HepG2 (cell line): ENCODE measurements around the gene OR1F1. TPM values are rescaled to one million over a fixed set of nuclear protein-coding genes. Genes with fewer than 3 reads are reported as not detected.

ENCODE experiments used
- AGO1 ChIP-seq: fragments of 200-400 bp; formaldehyde crosslinking; IDR thresholded peaks from 2 replicates; pipeline ENCODE4 v1.6.1; 2017; ENCODE audit warnings: mild to moderate bottlenecking, low read depth, low read length, moderate library complexity; ENCODE audit not compliant: poor library complexity, severe bottlenecking
- ATF7 ChIP-seq, 2 experiments: fragments of 450-650 bp in 1 of 2; sonication (generic) in 1 of 2; formaldehyde crosslinking in 1 of 2; IDR thresholded peaks; 2 replicates each; pipeline versions ENCODE4 v1.4.0 to v1.6.1; 2016 to 2020; ENCODE audit warnings: antibody characterized with exemption in 1 of 2, mild to moderate bottlenecking in 1 of 2, missing genetic modification reagents in 1 of 2
- ATF7-NPFF ChIP-seq: sonication (generic); formaldehyde crosslinking; IDR thresholded peaks from 2 replicates; pipeline ENCODE4 v1.8.1; 2023; ENCODE audit warnings: mild to moderate bottlenecking, low read depth, missing genetic modification reagents, moderate library complexity
- CBX5 ChIP-seq: sonication (generic); formaldehyde crosslinking; IDR thresholded peaks from 2 replicates; pipeline ENCODE4 v1.4.0; 2020; ENCODE audit warnings: missing genetic modification reagents, borderline replicate concordance
- CENPT ChIP-seq: sonication (generic); formaldehyde crosslinking; IDR thresholded peaks from 2 replicates; pipeline ENCODE4 v1.8.0; 2022; ENCODE audit warnings: low read depth, mild to moderate bottlenecking, moderate library complexity, missing genetic modification reagents
- EP300 ChIP-seq, 3 experiments: sonication (generic) in 1 of 3; formaldehyde crosslinking in 1 of 3; IDR thresholded peaks; 2 replicates each; pipeline versions ENCODE4 v1.5.1 to v1.6.1; 2011 to 2020; ENCODE audit warnings: low read depth in 2 of 3, low read length in 2 of 3, borderline replicate concordance in 1 of 3, improper control_type of control experiment in 1 of 3, mild to moderate bottlenecking in 1 of 3, missing genetic modification reagents in 1 of 3, moderate library complexity in 1 of 3
- ETV5 ChIP-seq: IDR thresholded peaks from 2 replicates; pipeline ENCODE4 v1.6.1; 2018; ENCODE audit warnings: missing biosample characterization, missing genetic modification reagents, inconsistent platforms, borderline replicate concordance
- FOSL2 ChIP-seq: sonication (generic); formaldehyde crosslinking; IDR thresholded peaks from 2 replicates; pipeline ENCODE4 v1.4.0; 2020; ENCODE audit warnings: missing genetic modification reagents
- GABPB1 ChIP-seq: IDR thresholded peaks from 2 replicates; pipeline ENCODE4 v1.6.1; 2016; ENCODE audit warnings: mild to moderate bottlenecking, missing genetic modification reagents, moderate library complexity, missing compliant biosample characterization
- KDM4B ChIP-seq: sonication (generic); formaldehyde crosslinking; IDR thresholded peaks from 2 replicates; pipeline ENCODE4 v1.4.0; 2020; ENCODE audit warnings: missing genetic modification reagents
- NCOR1 ChIP-seq: fragments of 200-600 bp; sonication (generic); IDR thresholded peaks from 2 replicates; pipeline ENCODE4 v1.7.0; 2017; ENCODE audit warnings: antibody characterized with exemption, low read length, borderline replicate concordance
- PCBP1 ChIP-seq: fragments of 200-400 bp; formaldehyde crosslinking; IDR thresholded peaks from 2 replicates; pipeline ENCODE4 v1.6.1; 2017; ENCODE audit warnings: mild to moderate bottlenecking, low read depth, low read length, borderline replicate concordance
- PRMT3 ChIP-seq: sonication (generic); formaldehyde crosslinking; IDR thresholded peaks from 2 replicates; pipeline ENCODE4 v1.8.1; 2022; ENCODE audit warnings: low read depth, mild to moderate bottlenecking, moderate library complexity, missing genetic modification reagents, borderline replicate concordance
- RCOR2 ChIP-seq: IDR thresholded peaks from 2 replicates; pipeline ENCODE4 v1.6.1; 2016; ENCODE audit warnings: missing biosample characterization, missing genetic modification reagents
- SKI ChIP-seq: fragments of 450-650 bp; IDR thresholded peaks from one replicate; pipeline ENCODE4 v1.6.1; 2018; ENCODE audit warnings: mild to moderate bottlenecking; ENCODE audit not compliant: partially characterized antibody
- SPEN ChIP-seq: sonication (generic); formaldehyde crosslinking; IDR thresholded peaks from 2 replicates; pipeline ENCODE4 v1.5.1; 2020; ENCODE audit warnings: low read depth, mild to moderate bottlenecking, missing genetic modification reagents
- TAF15 ChIP-seq: fragments of 200-400 bp; formaldehyde crosslinking; IDR thresholded peaks from one replicate; pipeline ENCODE4 v1.6.1; 2018; ENCODE audit warnings: mild to moderate bottlenecking, low read depth, low read length; ENCODE audit not compliant: poor library complexity, severe bottlenecking
- TEAD2 ChIP-seq: sonication (generic); formaldehyde crosslinking; IDR thresholded peaks from 2 replicates; pipeline ENCODE4 v1.9.0; 2021; ENCODE audit warnings: missing genetic modification reagents
- ZNF275 ChIP-seq: sonication (generic); formaldehyde crosslinking; IDR thresholded peaks from 2 replicates; pipeline ENCODE4 v1.8.0; 2022; ENCODE audit warnings: missing genetic modification reagents, mild to moderate bottlenecking, inconsistent platforms, borderline replicate concordance
- ZNF468 ChIP-seq: sonication (generic); formaldehyde crosslinking; IDR thresholded peaks from 2 replicates; pipeline ENCODE4 v1.8.0; 2022; ENCODE audit warnings: mild to moderate bottlenecking, moderate library complexity, missing genetic modification reagents
- polyA plus RNA-seq, 8 experiments: library from polyadenylated mRNA; depleted of rRNA in 3 of 8; stranded (reverse) in 7 of 8; unstranded in 1 of 8; fragments of >200 nt; fragmentation: Illumina TruSeq in 4 of 8; extraction: Trizol in 4 of 8; gene quantifications; 2 replicates each; pipeline versions ENCODE4 v1.2.1 to v1.2.3, GENCODE V29; 2011 to 2016; ENCODE audit warnings: low read depth in 4 of 8, missing spikeins in 1 of 8, mixed read lengths in 1 of 8; ENCODE audit not compliant: insufficient read depth in 1 of 8
- total RNA-seq, 5 experiments: library from RNA; depleted of rRNA; stranded (reverse); fragments of >200 nt; fragmentation: Illumina TruSeq; extraction: Trizol; gene quantifications; 2 replicates each; pipeline ENCODE4 v1.2.3, GENCODE V29; 2016; ENCODE audit warnings: low read depth in 1 of 5
- TF ChIP-seq, protein P1 (sequence below), 2 experiments: IDR thresholded peaks; 2 replicates each; pipeline ENCODE4 v1.6.1; 2011 to 2012; ENCODE audit warnings: low read length in 2 of 2, borderline replicate concordance in 1 of 2, low read depth in 1 of 2, mild to moderate bottlenecking in 1 of 2, moderate library complexity in 1 of 2
- TF ChIP-seq, protein P2 (sequence below): sonication (generic); formaldehyde crosslinking; conservative IDR thresholded peaks from 2 replicates; pipeline ENCODE4 v1.8.0; 2022; ENCODE audit warnings: missing genetic modification reagents

Gene OR1F1
- total and polyA plus RNA-seq, 2 of the 13 experiments (the other 11 are each of a cell fraction or from before 2014, with no cell fraction given), result 0.90 TPM; not detected in 1

- TF ChIP-seq, protein P1, sequence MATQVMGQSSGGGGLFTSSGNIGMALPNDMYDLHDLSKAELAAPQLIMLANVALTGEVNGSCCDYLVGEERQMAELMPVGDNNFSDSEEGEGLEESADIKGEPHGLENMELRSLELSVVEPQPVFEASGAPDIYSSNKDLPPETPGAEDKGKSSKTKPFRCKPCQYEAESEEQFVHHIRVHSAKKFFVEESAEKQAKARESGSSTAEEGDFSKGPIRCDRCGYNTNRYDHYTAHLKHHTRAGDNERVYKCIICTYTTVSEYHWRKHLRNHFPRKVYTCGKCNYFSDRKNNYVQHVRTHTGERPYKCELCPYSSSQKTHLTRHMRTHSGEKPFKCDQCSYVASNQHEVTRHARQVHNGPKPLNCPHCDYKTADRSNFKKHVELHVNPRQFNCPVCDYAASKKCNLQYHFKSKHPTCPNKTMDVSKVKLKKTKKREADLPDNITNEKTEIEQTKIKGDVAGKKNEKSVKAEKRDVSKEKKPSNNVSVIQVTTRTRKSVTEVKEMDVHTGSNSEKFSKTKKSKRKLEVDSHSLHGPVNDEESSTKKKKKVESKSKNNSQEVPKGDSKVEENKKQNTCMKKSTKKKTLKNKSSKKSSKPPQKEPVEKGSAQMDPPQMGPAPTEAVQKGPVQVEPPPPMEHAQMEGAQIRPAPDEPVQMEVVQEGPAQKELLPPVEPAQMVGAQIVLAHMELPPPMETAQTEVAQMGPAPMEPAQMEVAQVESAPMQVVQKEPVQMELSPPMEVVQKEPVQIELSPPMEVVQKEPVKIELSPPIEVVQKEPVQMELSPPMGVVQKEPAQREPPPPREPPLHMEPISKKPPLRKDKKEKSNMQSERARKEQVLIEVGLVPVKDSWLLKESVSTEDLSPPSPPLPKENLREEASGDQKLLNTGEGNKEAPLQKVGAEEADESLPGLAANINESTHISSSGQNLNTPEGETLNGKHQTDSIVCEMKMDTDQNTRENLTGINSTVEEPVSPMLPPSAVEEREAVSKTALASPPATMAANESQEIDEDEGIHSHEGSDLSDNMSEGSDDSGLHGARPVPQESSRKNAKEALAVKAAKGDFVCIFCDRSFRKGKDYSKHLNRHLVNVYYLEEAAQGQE (IDR thresholded peaks at IDR 0.05; ENCODE audit: borderline replicate concordance in 1 of 2, low read depth in 1 of 2, low read length in 2 of 2), result no peak
- TF ChIP-seq TAF15 (no peak), FOSL2 (no peak), CENPT (CRISPR knock-in tag) (no peak), PRMT3 (CRISPR knock-in tag) (no peak), SKI (no peak), CBX5 (CRISPR knock-in tag) (no peak), ZNF468 (CRISPR knock-in tag) (no peak), ATF7 (IDR thresholded peaks at IDR 0.05) (no peak), ATF7 (CRISPR knock-in tag; IDR thresholded peaks at IDR 0.05) (no peak), ZNF275 (no peak), TEAD2 (CRISPR knock-in tag) (no peak), EP300 (IDR thresholded peaks at IDR 0.05; ENCODE audit: low read depth in 2 of 2, low read length in 2 of 2) (no peak), EP300 (CRISPR knock-in tag; IDR thresholded peaks at IDR 0.05; ENCODE audit: borderline replicate concordance) (0 out of 2 replicates have a peak, but pooled peaks have one; percentile 12), ATF7-NPFF (CRISPR knock-in tag) (no peak), ETV5 (CRISPR knock-in tag) (no peak), KDM4B (CRISPR knock-in tag) (no peak), GABPB1 (peak; percentile 56), SPEN (peak; percentile 43; the same call in 1 of the 2 replicates), PCBP1 (no peak), AGO1 (no peak), RCOR2 (CRISPR knock-in tag) (no peak), NCOR1 (no peak)
- TF ChIP-seq, protein P2, sequence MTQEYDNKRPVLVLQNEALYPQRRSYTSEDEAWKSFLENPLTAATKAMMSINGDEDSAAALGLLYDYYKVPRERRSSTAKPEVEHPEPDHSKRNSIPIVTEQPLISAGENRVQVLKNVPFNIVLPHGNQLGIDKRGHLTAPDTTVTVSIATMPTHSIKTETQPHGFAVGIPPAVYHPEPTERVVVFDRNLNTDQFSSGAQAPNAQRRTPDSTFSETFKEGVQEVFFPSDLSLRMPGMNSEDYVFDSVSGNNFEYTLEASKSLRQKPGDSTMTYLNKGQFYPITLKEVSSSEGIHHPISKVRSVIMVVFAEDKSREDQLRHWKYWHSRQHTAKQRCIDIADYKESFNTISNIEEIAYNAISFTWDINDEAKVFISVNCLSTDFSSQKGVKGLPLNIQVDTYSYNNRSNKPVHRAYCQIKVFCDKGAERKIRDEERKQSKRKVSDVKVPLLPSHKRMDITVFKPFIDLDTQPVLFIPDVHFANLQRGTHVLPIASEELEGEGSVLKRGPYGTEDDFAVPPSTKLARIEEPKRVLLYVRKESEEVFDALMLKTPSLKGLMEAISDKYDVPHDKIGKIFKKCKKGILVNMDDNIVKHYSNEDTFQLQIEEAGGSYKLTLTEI (CRISPR knock-in tag), result no peak
Observed at GRCh38 chr16:3149630-3150345, 38.2 kb upstream of the OR1F1 start (continued).
